Endothelial cell of umbilical vein (primary cell): ENCODE measurements around the gene GRAMD4.

Source experiments
- CTCF ChIP-seq, 2 donors: IDR thresholded peaks; 1 replicate in 1 of 2; 2 replicates in 1 of 2; pipeline ENCODE4 v1.5.1; 2011; ENCODE audit warnings: low read length in 2 of 2, mild to moderate bottlenecking in 2 of 2, moderate library complexity in 2 of 2, control low read depth in 1 of 2, inconsistent platforms in 1 of 2, low read depth in 1 of 2; ENCODE audit not compliant: insufficient read depth in 1 of 2; ENCODE audit errors: extremely low read depth in 1 of 2
- EZH2 ChIP-seq: IDR thresholded peaks from 2 replicates; pipeline ENCODE4 v1.6.1; 2012; ENCODE audit warnings: borderline replicate concordance, low read depth, mild to moderate bottlenecking, moderate library complexity, low read length, inconsistent platforms; ENCODE audit not compliant: severe bottlenecking
- GATA2 ChIP-seq: IDR thresholded peaks from 2 replicates; pipeline ENCODE4 v1.7.0; 2011; ENCODE audit warnings: low read depth, mild to moderate bottlenecking, moderate library complexity, mixed read lengths, low read length; ENCODE audit not compliant: insufficient read length, insufficient read depth
- JUN ChIP-seq: IDR thresholded peaks from 2 replicates; pipeline ENCODE4 v1.6.1; 2011; ENCODE audit warnings: borderline replicate concordance, low read depth; ENCODE audit not compliant: insufficient read length, insufficient read depth
- MYC ChIP-seq: IDR thresholded peaks from one replicate; pipeline ENCODE4 v1.6.1; 2011; ENCODE audit warnings: mild to moderate bottlenecking, low read depth, low read length
- POLR2A ChIP-seq: IDR thresholded peaks from 2 replicates; pipeline ENCODE4 v1.6.1; 2012; ENCODE audit warnings: low read depth, mild to moderate bottlenecking, control low read depth, low read length
- POLR2AphosphoS5 ChIP-seq: IDR thresholded peaks from 2 replicates; pipeline ENCODE4 v1.6.1; 2012; ENCODE audit warnings: low read depth, mild to moderate bottlenecking, control low read depth, low read length, moderate library complexity; ENCODE audit not compliant: insufficient read depth
- TF ChIP-seq, protein P1 (sequence below): IDR thresholded peaks from 2 replicates; pipeline ENCODE4 v1.6.1; 2011; ENCODE audit not compliant: insufficient read depth, insufficient read length

- no peak for TF ChIP-seq CTCF (IDR thresholded peaks at IDR 0.05; ENCODE audit: extremely low read depth in 1 of 2, insufficient read depth in 1 of 2, low read depth in 1 of 2, low read length in 2 of 2)
- TF ChIP-seq POLR2A = no peak
- no peak for TF ChIP-seq JUN
- TF ChIP-seq GATA2 = no peak
- TF ChIP-seq POLR2AphosphoS5 = no peak
- TF ChIP-seq MYC = no peak
- TF ChIP-seq EZH2 = no peak
- TF ChIP-seq, protein P1, sequence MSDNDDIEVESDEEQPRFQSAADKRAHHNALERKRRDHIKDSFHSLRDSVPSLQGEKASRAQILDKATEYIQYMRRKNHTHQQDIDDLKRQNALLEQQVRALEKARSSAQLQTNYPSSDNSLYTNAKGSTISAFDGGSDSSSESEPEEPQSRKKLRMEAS = no peak
Measured at GRCh38 chr22:46609175-46609690, 11.0 kb upstream of the GRAMD4 start.
